Neural progenitor cell (in vitro differentiated cells): ENCODE measurements around the gene SCMH1.

Source experiments
- CTCF ChIP-seq: fragments of 200-600 bp; sonication (generic); IDR thresholded peaks from 2 replicates; pipeline ENCODE4 v1.5.1; 2017; ENCODE audit warnings: antibody characterized with exemption, mild to moderate bottlenecking
- EZH2 ChIP-seq: fragments of 200-600 bp; sonication (generic); IDR thresholded peaks from 2 replicates; pipeline ENCODE4 v1.6.1; 2017; ENCODE audit warnings: antibody characterized with exemption, mild to moderate bottlenecking, moderate library complexity

- no peak for TF ChIP-seq CTCF
- TF ChIP-seq EZH2, result no peak
Measured at GRCh38 chr1:41286486-41286885, 44.4 kb upstream of the SCMH1 start.
